Endodermal cell (in vitro differentiated cells): Measurements from ENCODE around the gene LHFPL3. TPM values are rescaled to one million over a fixed set of nuclear protein-coding genes. Genes with fewer than 3 reads are reported as not detected.

ENCODE experiments used
- DNase-seq: peaks from one replicate; pipeline ENCODE4 v3.0.0-alpha.2; 2017
- H3K27ac ChIP-seq: 2 replicates; pipeline ENCODE4 v1.5.1; 2013; ENCODE audit warnings: mild to moderate bottlenecking, low read depth, low read length, moderate library complexity
- H3K27me3 ChIP-seq: 2 replicates; pipeline ENCODE4 v1.6.1; 2013; ENCODE audit warnings: mild to moderate bottlenecking, low read length, moderate library complexity; ENCODE audit not compliant: insufficient read depth, control insufficient read depth, poor library complexity, severe bottlenecking
- H3K36me3 ChIP-seq: 2 replicates; pipeline ENCODE4 v1.7.0; 2013; ENCODE audit warnings: mild to moderate bottlenecking, low read length, moderate library complexity; ENCODE audit not compliant: control insufficient read depth, insufficient read depth
- H3K4me1 ChIP-seq: one replicate; pipeline ENCODE4 v1.7.0; 2013; ENCODE audit warnings: low read length; ENCODE audit not compliant: control insufficient read depth, insufficient read depth
- H3K4me3 ChIP-seq: 2 replicates; pipeline ENCODE4 v1.5.1; 2013; ENCODE audit warnings: mild to moderate bottlenecking, low read length, moderate library complexity
- H3K9ac ChIP-seq: 2 replicates; pipeline ENCODE4 v1.6.1; 2013; ENCODE audit warnings: mild to moderate bottlenecking, low read length, moderate library complexity; ENCODE audit not compliant: poor library complexity, severe bottlenecking; ENCODE audit errors: extremely low read depth
- H3K9me3 ChIP-seq: 2 replicates; pipeline ENCODE4 v1.6.1; 2013; ENCODE audit warnings: mild to moderate bottlenecking, low read length, moderate library complexity; ENCODE audit not compliant: control insufficient read depth
- H3K27ac Mint-ChIP-seq: 2 replicates; pipeline ENCODE4 v1.8.0; 2020; ENCODE audit warnings: mixed read lengths
- H3K27me3 Mint-ChIP-seq: 2 replicates; pipeline ENCODE4 v1.8.0; 2021; ENCODE audit warnings: mild to moderate bottlenecking, mixed read lengths; ENCODE audit not compliant: insufficient read depth
- H3K36me3 Mint-ChIP-seq: 2 replicates; pipeline ENCODE4 v1.8.0; 2020; ENCODE audit warnings: low read depth, mixed read lengths
- H3K4me1 Mint-ChIP-seq: 2 replicates; pipeline ENCODE4 v1.8.0; 2020; ENCODE audit warnings: mixed read lengths
- H3K4me3 Mint-ChIP-seq: 2 replicates; pipeline ENCODE4 v1.8.0; 2020; ENCODE audit warnings: mild to moderate bottlenecking, moderate library complexity, mixed read lengths
- H3K9me3 Mint-ChIP-seq: 2 replicates; pipeline ENCODE4 v1.8.0; 2020; ENCODE audit warnings: mild to moderate bottlenecking, mixed read lengths
- WGBS, 2 experiments: methylation state at CpG; one replicate each; pipeline versions ENCODE4 v1.1.5 to v1.1.7; 2013; ENCODE audit warnings: missing lambda C conversion rate in 2 of 2, mixed read lengths in 1 of 2; ENCODE audit not compliant: insufficient coverage in 1 of 2, insufficient read length in 1 of 2; 5-methylcytosine and 5-hydroxymethylcytosine counted together
- total RNA-seq, 2 donors: library from RNA; stranded (reverse); fragmentation: NEBNext Ultra II Directional in 1 of 2; extraction: Animal tissue kit (Norgen Biotek cat#: 25700) in 1 of 2; gene quantifications; 2 replicates in 1 of 2; 3 replicates in 1 of 2; pipeline ENCODE4 v1.2.1, GENCODE V29; 2021
- TF ChIP-seq, protein P1 (sequence below): fragments of 200-600 bp; sonication (generic); conservative IDR thresholded peaks from 2 replicates; pipeline ENCODE4 v1.5.0; 2021; ENCODE audit warnings: antibody characterized with exemption, mild to moderate bottlenecking

Gene LHFPL3
- total RNA-seq, 2 donors from 2014 or later: not detected

DNA sequence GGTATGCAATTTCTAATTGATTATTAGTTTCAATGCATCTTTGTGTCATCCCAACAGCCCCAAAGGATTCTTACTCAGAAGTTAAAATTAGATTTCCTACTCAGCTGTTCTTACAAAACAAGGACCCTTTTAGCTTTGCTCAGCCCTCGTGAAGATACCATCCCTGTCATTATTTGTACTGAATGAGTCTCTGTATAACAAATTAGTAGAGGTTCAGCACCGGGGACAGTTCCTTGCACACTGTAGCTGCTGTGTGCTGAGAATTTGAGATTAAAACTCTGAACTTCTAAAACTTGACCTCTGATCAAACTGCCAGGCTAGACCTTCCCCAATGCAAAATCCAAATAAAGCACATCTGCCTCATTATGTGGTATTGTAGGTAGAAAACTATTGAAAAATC is 299.1 kb downstream of the LHFPL3 start:
- Mint-ChIP-seq H3K4me3 (no peak overlapping the region), H3K27ac (no peak overlapping the region), H3K36me3 (no peaks in the 10 kb centered on the region), H3K9me3 (no peaks in the 10 kb centered on the region), H3K4me1 (no peaks in the 10 kb centered on the region), H3K27me3 (peaks cover 4% of the 10 kb centered on the region)
- 24% methylated on average over 2 of the region's 2 CpGs; no CpG with 5 or more reads in 1 of the 2 experiments for WGBS, 2 experiments
- Histone ChIP-seq H3K4me1 (no peaks in the 10 kb centered on the region), H3K27me3 (no peaks in the 10 kb centered on the region), H3K4me3 (no peak overlapping the region), H3K9ac (no peak overlapping the region), H3K9me3 (no peaks in the 10 kb centered on the region), H3K36me3 (no peaks in the 10 kb centered on the region), H3K27ac (no peak overlapping the region)
- peak; percentile 80 for DNase-seq
- TF ChIP-seq, protein P1, sequence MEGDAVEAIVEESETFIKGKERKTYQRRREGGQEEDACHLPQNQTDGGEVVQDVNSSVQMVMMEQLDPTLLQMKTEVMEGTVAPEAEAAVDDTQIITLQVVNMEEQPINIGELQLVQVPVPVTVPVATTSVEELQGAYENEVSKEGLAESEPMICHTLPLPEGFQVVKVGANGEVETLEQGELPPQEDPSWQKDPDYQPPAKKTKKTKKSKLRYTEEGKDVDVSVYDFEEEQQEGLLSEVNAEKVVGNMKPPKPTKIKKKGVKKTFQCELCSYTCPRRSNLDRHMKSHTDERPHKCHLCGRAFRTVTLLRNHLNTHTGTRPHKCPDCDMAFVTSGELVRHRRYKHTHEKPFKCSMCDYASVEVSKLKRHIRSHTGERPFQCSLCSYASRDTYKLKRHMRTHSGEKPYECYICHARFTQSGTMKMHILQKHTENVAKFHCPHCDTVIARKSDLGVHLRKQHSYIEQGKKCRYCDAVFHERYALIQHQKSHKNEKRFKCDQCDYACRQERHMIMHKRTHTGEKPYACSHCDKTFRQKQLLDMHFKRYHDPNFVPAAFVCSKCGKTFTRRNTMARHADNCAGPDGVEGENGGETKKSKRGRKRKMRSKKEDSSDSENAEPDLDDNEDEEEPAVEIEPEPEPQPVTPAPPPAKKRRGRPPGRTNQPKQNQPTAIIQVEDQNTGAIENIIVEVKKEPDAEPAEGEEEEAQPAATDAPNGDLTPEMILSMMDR: no peak

DNA sequence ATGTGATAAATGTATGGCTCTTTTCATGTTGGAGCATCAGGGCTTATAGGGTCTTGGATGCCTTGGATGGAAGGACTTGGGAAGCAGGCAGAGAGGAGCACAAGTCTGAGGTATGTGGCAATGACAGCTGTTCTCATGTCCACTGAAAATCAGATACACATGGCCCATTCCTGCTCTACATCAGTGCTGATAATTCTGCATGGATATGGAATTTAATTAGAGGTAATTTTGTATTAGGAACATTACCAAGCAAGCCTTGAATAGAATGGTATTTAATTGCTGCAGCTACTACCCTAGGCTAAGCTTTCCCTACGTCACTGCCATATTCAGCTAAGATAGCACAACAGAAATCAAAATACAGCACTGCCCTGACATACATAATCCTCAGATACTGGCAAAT is 299.6 kb downstream of the LHFPL3 start:
- WGBS, 2 experiments: 100% methylated on average over 1 of the region's 1 CpG; no CpG with 5 or more reads in 1 of the 2 experiments
- H3K27ac Mint-ChIP-seq: no peak overlapping the region
- Histone ChIP-seq H3K27me3 (no peaks in the 10 kb centered on the region), H3K4me3 (no peak overlapping the region), H3K9me3 (no peaks in the 10 kb centered on the region), H3K9ac (no peak overlapping the region), H3K36me3 (no peaks in the 10 kb centered on the region), H3K27ac (no peak overlapping the region), H3K4me1 (no peaks in the 10 kb centered on the region)
- TF ChIP-seq, protein P1: no peak
- H3K9me3 Mint-ChIP-seq: no peaks in the 10 kb centered on the region
- no peak overlapping the region for H3K4me3 Mint-ChIP-seq
- no peak for DNase-seq
- H3K27me3 Mint-ChIP-seq: peaks cover 4% of the 10 kb centered on the region
- no peaks in the 10 kb centered on the region for H3K36me3 Mint-ChIP-seq
- no peaks in the 10 kb centered on the region for H3K4me1 Mint-ChIP-seq

DNA sequence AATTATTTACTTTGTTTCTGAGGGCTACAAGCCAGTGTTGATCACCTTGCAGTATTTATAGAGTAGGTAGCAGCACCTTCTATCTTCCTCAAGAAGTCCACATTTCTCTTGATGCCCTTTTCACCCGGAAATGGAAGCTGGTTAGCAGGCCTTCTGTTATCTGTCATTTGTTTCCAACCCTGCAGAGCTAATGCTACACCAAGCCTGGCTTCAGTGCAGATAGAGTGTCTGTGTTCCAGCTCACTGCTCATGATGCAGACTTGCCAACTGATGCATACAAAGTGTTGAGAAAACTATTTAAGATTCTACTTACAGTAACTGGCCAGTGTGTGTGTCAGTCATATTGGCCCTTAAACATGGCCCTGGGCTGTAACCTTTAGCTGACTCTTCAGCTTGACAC is 301.0 kb downstream of the LHFPL3 start:
- Mint-ChIP-seq H3K9me3 (no peaks in the 10 kb centered on the region), H3K27ac (no peak overlapping the region), H3K4me1 (no peaks in the 10 kb centered on the region), H3K36me3 (no peaks in the 10 kb centered on the region), H3K4me3 (no peak overlapping the region), H3K27me3 (peaks cover 4% of the 10 kb centered on the region)
- TF ChIP-seq, protein P1: no peak
- Histone ChIP-seq H3K9ac (no peak overlapping the region), H3K9me3 (no peaks in the 10 kb centered on the region), H3K4me1 (no peaks in the 10 kb centered on the region), H3K27me3 (no peaks in the 10 kb centered on the region), H3K36me3 (no peaks in the 10 kb centered on the region), H3K4me3 (no peak overlapping the region), H3K27ac (no peak overlapping the region)
- 72 to 80% methylated on average over 1 of the region's 1 CpG for WGBS, 2 experiments
- no peak for DNase-seq
